Vagina (tissue), 2 donors: Measurements from ENCODE around the gene CYSRT1.

Experiments
- CTCF ChIP-seq, 3 experiments: fragments of 450-650 bp in 2 of 3; fragments of 200-600 bp in 1 of 3; sonication (generic) in 1 of 3; IDR thresholded peaks; one replicate each; pipeline ENCODE4 v1.5.1; 2017 to 2019; ENCODE audit warnings: antibody characterized with exemption in 3 of 3, mild to moderate bottlenecking in 2 of 3, moderate library complexity in 2 of 3
- POLR2A ChIP-seq, 2 donors: fragments of 450-650 bp; IDR thresholded peaks; one replicate each; pipeline ENCODE4 v1.6.1; 2017; ENCODE audit warnings: antibody characterized with exemption in 2 of 2, mild to moderate bottlenecking in 2 of 2, moderate library complexity in 2 of 2

GRCh38 chr9:137223078-137223970, 1.6 kb upstream of the CYSRT1 start:
- no peak for TF ChIP-seq CTCF (IDR thresholded peaks at IDR 0.05)
- TF ChIP-seq POLR2A (IDR thresholded peaks at IDR 0.05) = no peak
